Stimulated activated CD4-positive, alpha-beta T cell treated with anti-CD3 and anti-CD28 coated beads, Interleukin-12 subunit alpha, Interleukin-12 subunit beta, amount 100 ng/mL, for 48 hours (primary cell): Measurements from ENCODE around the gene RTEL1.
"Not testable (repeated sequence)": the region's sequence is repeated elsewhere in the genome, so short reads cannot be mapped to it uniquely, and the experiment has no call there.

Experiments used
- DNase-seq, 3 donors: peaks; one replicate each; pipeline ENCODE4 v3.0.0-alpha.2; 2020; ENCODE audit warnings: low read depth in 2 of 3, low spot score in 1 of 3

Gene RTEL1

DNA sequence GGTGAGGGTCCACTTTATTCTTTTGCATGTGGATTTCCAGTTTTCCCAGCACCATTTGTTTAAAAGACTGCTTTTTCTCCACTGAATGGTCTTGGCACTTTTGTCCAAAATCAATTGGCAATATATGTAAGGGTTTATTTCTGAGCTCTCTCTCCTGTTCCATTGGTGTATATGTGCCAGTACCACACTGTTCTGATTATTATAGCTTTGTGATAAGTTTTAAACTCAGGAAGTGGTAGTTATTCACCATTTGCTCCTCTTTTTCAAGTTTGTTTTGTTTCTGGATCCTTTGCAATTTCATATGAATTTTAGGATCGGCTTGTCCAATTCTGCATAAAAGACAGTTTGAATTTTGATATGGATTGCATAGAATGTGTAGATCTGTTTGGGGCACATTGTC is 54.1 kb downstream of the RTEL1 start:
- no peak for DNase-seq

DNA sequence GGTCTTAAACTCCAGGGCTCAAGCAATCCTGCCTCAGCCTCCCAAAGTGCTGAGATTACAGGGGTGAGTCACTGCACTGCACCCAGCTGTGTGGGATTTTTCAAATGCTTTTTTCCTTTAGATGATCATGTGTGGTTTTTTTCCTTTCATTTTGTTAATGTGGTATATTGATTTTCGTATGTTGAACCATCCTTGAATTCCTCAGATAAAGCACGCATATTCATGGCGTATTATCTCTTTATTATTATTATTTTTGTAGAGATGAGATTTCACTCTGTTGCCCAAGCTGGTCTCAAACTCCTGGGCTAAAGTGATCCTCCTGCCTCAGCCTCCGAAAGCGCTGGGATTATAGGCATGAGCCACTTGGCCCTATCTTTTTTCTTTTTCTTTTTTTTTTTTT is 56.7 kb downstream of the RTEL1 start:
- no peak for DNase-seq

DNA sequence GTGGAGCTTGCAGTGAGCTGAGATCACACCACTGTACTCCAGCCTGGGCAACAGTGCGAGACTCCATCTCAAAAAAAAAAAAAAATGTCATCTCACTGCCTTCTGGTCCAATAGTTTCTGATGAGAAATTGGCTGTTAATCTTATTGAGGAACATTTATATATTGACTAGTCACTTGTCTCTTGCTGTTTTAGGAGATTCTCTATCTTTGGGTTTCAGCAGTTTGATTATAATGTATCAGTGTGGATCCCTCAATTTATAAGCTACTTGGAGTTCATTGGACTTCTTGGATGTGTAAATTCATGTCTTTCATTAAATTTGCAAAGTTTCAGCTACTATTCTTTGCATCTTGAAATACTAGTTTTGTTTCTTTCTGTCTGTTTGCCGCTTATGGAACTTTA is 60.9 kb downstream of the RTEL1 start:
- DNase-seq: no peak

DNA sequence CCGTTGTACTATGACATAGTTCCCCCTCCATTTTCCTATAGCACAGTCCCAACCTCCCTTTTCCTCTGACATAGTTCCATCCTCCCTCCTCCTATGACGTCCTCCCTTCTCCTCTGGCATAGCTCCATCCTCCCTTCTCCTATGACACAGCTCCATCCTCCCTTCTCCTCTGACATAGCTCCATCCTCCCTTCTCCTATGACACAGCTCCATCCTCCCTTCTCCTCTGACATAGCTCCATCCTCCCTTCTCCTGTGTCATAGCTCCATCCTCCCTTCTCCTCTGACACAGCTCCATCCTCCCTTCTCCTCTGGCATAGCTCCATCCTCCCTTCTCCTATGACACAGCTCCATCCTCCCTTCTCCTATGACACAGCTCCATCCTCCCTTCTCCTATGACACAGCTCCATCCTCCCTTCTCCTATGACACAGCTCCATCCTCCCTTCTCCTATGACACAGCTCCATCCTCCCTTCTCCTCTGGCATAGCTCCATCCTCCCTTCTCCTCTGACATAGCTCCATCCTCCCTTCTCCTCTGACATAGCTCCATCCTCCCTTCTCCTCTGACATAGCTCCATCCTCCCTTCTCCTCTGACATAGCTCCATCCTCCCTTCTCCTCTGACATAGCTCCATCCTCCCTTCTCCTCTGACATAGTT is 65.0 kb downstream of the RTEL1 start:
- DNase-seq: not testable (repeated sequence)

DNA sequence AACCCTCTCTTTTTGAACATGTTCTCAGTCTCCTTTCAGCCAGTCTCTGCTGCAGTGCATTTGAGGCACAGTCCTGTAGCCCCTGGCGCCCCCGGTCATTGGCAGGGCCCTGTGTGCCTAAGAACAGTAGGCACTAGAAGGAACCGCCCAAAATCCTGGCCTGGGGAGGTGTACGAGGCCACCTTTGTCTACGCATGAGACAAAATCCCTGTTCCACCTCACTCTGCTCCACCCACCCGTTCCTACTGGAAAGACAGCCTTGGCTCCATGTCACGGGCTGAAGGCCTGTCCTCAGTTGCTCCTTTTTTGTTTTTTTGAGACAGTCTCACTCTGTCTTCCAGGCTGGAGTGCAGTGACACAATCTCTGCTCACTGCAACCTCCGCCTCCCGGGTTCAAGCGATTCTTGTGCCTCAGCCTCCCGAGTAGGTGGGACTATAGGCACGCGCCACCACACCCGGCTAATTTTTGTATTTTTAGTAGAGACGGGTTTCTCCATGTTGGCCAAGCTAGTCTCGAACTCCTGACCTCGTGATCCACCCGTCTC is 72.1 kb downstream of the RTEL1 start:
- not testable (repeated sequence) for DNase-seq

DNA sequence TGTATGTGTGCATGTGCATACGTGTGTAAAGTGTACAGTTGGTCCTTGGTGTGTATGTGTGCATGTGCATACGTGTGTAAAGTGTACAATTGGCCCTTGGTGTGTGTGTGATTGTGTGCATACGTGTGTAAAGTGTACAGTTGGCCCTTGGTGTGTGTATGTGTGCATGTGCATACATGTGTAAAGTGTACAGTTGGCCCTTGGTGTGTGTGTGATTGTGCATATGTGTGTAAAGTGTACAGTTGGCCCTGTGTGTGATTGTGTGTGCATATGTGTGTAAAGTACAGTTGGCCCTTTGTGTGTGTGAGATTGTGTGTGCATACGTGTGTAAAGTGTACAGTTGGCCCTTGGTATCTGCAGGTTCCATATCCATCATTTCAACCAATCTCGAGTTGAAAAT is 73.3 kb downstream of the RTEL1 start:
- no peak for DNase-seq

DNA sequence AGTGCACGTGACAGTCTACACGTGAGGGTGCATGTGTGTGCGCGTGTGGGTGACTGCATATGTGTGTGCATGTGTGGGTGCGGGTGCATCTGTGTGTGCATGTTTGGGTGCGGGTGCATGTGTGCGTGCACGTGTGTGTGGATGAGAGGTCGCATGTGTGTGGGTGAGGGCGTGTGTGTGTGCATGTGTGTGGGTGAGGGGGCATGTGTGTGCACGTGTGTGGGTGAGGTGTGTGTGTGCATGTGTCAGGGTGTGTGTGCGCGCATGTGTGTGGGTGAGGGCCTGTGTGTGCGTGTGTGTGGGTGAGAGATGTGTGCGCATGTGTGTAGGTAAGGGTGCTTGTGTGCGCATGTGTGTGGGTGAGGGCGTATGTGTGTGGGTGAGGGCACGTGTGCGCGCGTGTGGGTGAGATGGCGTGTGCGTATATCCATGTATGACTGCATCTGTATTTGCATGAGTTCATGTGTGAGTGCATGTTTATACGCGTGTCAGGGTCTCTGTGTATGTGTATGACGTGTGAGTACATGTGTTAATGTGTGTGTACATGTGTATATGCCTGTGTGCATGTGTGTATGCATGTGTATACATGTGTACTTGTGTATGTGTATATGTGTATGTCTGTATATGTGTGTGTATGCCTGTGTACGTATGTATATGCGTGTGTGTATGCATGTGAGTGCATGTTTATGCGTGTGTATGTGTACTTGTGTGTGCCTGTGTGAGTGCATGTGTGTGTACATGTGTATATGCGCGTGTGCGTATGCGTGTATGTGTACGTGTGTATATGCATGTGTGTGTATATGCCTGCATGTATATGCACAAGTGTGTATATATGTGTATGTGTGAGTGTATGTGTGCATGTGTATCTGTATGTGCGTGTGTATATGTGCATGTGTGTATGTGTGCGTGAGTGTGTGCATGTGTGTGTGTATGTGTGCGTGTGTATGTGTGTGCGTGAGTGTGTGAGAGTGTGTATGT is 74.3 kb downstream of the RTEL1 start:
- no peak for DNase-seq

DNA sequence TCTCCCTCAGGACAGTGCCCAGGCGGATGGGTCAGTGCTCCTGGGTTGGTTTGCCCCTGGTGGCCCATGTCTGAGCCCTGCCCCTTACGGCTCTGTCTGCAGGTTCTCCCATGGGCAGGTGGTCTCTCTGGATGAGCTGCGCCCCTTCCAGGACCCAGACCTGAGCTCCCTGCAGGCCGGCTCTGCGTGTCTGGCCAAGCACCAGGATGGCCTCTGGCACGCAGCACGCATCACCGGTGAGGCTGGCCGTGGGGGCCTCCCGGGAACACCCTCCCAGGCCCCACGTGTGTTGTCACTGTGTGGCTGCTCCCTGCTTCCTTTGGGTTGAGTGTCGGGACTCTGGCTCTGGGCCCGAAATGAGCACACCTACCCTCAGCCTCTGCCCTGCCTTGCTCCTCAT is 75.0 kb downstream of the RTEL1 start:
- no peak for DNase-seq

DNA sequence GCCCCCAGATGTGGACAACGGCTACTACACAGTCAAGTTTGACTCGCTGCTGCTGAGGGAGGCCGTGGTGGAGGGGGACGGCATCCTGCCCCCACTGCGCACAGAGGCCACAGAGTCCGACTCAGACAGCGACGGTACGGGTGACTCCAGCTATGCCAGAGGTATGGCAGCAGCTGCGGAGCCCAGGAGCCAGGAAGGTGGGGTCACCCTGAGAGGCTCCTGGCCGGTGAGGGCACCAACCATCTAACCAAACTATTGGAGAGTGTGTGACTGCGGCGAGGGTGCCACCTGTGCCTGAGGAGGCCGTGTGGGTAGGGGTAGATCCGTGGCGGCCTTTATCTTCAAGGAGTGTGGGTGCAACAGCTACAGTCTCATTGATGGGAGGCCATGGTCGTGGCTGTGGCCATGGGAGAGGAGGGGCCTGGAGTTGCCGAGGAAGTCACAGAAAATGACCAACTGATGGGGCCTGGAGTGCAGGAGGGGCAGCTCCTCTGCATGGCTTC is 75.5 kb downstream of the RTEL1 start:
- no peak for DNase-seq

DNA sequence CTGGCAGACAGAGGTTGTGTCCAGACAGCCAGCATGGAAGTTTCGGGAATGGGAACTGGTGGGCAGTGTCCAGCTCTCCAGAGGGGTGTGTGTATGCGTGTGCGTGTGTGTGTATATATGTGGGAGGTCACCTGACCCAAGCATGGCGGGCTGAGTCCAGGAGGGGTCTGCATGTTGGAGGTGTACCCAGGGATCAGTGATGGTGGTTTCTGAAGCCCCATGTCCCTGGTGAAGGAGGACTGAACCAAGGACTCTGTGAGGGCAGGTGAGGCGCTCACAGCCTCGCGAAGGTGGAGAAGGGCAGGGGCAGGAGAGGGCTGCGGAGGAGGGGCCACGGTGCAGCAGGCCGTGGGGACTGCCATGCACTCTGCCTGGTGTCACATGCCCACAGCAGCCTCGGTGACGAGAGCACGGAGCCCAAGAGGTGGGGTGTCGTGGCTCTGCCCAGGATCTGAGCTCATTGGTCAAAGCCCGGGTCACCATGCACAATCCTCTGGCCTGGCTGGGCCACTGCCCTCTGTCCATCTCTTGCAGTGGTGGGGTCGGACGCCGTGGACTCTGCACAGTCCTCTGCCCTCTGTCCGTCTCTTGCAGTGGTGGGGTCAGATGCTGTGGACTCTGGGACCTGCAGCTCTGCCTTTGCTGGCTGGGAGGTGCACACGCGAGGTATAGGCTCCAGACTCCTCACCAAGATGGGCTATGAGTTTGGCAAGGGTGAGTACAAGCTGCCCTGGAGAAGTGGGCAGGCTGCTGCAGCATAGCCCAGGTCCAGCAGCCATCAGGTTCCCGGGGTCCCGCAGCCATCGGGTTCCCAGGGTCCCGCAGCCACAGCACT is 76.2 kb downstream of the RTEL1 start:
- DNase-seq: no peak

DNA sequence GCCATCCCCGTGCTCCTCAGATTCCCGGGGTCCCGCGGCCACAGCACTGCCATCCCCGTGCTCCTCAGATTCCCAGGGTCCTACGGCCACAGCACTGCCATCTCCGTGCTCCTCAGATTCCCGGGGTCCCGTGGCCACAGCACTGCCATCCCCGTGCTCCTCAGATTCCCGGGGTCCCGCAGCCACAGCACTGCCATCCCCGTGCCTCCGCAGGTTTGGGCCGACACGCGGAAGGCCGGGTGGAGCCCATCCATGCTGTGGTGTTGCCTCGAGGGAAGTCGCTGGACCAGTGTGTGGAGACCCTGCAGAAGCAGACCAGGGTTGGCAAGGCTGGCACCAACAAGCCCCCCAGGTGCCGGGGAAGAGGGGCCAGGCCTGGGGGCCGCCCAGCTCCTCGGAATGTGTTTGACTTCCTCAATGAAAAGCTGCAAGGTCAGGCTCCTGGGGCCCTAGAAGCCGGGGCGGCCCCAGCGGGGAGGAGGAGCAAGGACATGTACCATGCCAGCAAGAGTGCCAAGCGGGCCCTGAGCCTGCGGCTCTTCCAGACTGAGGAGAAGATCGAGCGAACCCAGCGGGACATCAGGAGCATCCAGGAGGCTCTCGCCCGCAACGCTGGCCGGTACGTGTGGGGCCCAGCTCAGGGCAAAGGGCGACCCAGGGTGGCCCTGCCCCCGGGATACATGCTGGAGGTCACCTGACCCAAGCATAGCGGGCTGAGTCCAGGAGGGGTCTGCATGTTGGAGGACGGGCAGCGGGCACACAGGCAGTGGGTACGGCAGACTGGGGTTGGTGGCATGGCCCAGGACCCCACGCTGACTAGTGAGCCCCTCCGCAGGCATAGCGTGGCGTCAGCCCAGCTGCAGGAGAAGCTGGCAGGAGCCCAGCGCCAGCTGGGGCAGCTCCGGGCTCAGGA is 77.1 kb downstream of the RTEL1 start:
- no peak for DNase-seq

DNA sequence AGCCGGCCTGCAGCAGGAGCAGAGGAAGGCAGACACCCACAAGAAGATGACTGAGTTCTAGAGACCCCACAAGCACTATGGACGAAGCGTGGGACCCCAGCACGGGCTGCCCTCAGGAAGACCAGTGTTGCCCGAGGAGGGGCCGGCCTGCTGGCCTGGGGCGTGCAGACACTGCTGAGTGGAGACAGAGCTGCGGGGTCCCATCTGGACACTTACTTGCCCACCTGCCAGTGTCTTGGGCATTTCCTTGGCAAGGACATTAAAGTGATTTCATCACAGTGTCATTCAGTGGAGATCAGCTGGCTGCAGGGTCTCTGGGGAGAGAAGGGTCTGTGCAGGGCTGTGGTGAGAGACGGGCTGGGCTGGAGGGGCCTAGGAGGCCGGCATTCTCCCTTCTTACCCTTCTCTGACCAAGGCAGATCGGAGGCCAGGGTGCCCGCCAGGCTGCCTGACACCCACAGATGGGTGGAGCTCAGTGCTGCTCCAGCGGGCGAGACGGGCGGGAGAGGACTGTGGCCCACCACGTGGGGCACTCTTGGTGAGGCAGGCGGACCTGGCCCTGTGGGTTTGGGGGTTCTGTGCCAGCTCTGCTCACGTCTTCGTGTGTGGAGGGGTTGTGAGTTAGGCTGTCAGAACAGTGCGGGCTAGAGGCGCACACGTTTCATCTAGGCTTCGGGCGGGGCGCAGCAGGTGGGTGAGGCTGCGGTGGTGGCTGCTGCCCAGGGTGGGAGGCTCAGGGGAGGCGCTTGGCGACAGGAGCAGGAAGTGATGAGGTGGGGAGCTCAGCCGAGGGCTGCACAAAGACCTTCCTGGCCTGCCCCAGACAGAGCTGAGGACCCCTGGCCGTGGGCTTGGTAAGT is 78.0 kb downstream of the RTEL1 start, which contains the start of gene LIME1:
Gene LIME1 (plus strand): TSS at position 806 of the 860 bp plus-strand sequence. CDS start 886 bp downstream, outside the sequence.
- DNase-seq: peak in 1 of 3 donors; percentile 27

DNA sequence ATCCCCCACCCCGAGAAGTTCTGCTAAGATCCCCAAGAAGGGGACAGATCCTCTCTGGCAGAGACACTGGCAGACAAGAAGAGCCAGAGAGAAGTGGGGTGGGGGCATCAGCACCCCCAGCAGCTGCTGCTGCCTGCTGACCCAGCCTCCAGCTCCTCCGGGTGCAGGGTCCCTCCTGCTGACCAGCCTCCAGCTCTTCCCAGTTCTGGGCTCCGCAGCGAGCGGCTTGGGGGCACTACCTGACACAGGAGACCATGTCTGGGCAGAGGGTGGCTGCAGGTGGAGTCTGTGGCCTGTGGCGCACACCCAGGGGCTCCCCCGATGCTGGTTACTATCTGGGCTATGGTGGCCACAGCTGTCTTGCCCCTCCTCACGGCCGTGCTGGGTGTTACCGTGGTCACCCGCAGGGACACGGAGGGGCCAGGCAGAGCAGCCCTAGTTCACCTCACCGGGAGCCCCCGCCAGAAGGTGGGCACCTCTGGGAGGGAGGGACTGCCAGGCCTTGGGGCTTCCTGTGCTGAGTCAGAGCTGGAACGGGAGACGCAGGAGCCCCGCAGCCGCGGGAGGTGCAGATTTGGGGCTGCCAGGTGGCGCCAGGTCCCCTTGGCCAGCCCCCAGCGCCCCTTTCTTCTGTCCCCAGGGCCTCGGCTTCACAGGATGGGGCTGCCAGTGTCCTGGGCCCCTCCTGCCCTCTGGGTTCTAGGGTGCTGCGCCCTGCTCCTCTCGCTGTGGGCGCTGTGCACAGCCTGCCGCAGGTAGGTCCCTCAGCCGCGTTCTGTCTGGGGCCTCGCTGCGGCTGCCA is 79.0 kb downstream of the RTEL1 start:
- DNase-seq: peak in 1 of 3 donors; percentile 28

DNA sequence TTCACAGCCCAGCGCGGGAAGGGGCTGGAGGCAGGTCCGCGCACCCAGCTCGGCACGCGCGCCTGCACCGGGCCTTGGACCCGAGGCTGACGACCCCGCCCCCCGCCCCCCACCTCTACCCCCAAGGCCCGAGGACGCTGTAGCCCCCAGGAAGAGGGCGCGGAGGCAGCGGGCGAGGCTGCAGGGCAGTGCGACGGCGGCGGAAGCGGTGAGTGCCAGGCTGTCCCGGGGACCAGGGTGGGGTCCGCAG is 79.5 kb downstream of the RTEL1 start:
- no peak for DNase-seq

DNA sequence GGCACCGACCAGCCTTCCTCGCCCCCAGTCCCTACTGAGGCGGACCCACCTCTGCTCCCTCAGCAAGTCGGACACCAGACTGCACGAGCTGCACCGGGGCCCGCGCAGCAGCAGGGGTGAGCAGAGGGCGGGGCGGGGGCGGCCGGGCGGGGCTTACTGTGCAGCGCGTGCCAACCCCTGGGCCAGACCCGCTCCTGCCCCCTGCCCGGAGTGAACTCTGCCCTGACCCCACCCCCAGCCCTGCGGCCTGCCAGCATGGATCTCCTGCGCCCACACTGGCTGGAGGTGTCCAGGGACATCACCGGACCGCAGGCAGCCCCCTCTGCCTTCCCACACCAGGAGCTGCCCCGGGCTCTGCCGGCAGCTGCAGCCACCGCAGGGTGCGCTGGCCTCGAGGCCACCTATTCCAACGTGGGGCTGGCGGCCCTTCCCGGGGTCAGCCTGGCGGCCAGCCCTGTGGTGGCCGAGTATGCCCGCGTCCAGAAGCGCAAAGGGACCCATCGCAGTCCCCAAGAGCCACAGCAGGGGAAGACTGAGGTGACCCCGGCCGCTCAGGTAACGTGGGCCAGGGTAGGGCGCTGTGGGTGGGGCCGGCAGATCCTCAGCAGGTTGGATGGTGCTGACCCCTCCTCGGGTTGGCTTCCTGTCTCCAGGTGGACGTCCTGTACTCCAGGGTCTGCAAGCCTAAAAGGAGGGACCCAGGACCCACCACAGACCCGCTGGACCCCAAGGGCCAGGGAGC is 80.0 kb downstream of the RTEL1 start:
- DNase-seq: no peak

DNA sequence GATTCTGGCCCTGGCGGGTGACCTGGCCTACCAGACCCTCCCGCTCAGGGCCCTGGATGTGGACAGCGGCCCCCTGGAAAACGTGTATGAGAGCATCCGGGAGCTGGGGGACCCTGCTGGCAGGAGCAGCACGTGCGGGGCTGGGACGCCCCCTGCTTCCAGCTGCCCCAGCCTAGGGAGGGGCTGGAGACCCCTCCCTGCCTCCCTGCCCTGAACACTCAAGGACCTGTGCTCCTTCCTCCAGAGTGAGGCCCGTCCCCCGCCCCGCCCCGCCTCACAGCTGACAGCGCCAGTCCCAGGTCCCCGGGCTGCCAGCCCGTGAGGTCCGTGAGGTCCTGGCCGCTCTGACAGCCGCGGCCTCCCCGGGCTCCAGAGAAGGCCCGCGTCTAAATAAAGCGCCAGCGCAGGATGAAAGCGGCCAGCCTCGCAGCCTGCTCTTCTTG is 80.6 kb downstream of the RTEL1 start:
- DNase-seq: peak in 1 of 3 donors; percentile 22
